GM21360 (cell line): ENCODE results near the gene HRK.

ENCODE experiments used
- ATAC-seq: cut with Tn5 transposase; IDR thresholded peaks from one replicate; pipeline ENCODE4 v1.9.1; 2021; ENCODE audit warnings: mild to moderate bottlenecking, moderate library complexity; ENCODE audit not compliant: unreplicated experiment

The HRK gene

GRCh38 chr12:116870306-116870705 is 10.9 kb downstream of the HRK start:
- no peak for ATAC-seq

- ATAC-seq: no peak
Observed at GRCh38 chr12:116867523-116867922, 13.7 kb downstream of the HRK start.

- no peak for ATAC-seq
Observed at GRCh38 chr12:116864371-116865160, 16.7 kb downstream of the HRK start.

GRCh38 chr12:116863275-116863767 is 17.9 kb downstream of the HRK start:
- no peak for ATAC-seq

GRCh38 chr12:116862167-116862566 is 19.1 kb downstream of the HRK start:
- ATAC-seq: no peak

- no peak for ATAC-seq
Observed at GRCh38 chr12:116861320-116861719, 19.9 kb downstream of the HRK start.

- ATAC-seq: no peak
Observed at GRCh38 chr12:116860263-116860662, 21.0 kb downstream of the HRK start.

GRCh38 chr12:116859079-116859478 is 22.2 kb downstream of the HRK start:
- ATAC-seq: no peak

- ATAC-seq: no peak
Observed at GRCh38 chr12:116856729-116857128, 24.5 kb downstream of the HRK start.

GRCh38 chr12:116855744-116856470 is 25.3 kb downstream of the HRK start:
- no peak for ATAC-seq

- ATAC-seq: no peak
Observed at GRCh38 chr12:116853507-116853906, 27.7 kb downstream of the HRK start.

GRCh38 chr12:116852303-116852702 is 28.9 kb downstream of the HRK start:
- no peak for ATAC-seq

GRCh38 chr12:116849216-116849615 is 32.0 kb downstream of the HRK start:
- ATAC-seq: no peak

- no peak for ATAC-seq
Observed at GRCh38 chr12:116843085-116843484, 38.2 kb downstream of the HRK start.

- ATAC-seq: no peak
Observed at GRCh38 chr12:116839287-116839830, 41.9 kb downstream of the HRK start.

- no peak for ATAC-seq
Observed at GRCh38 chr12:116838365-116838764, 42.9 kb downstream of the HRK start.

- ATAC-seq: no peak
Observed at GRCh38 chr12:116837097-116837496, 44.1 kb downstream of the HRK start.

GRCh38 chr12:116835484-116835883 is 45.8 kb downstream of the HRK start:
- ATAC-seq: no peak

- no peak for ATAC-seq
Observed at GRCh38 chr12:116833474-116833873, 47.8 kb downstream of the HRK start.

- ATAC-seq: no peak
Observed at GRCh38 chr12:116832353-116832752, 48.9 kb downstream of the HRK start.

- no peak for ATAC-seq
Observed at GRCh38 chr12:116827432-116827831, 53.8 kb downstream of the HRK start.

- no peak for ATAC-seq
Observed at GRCh38 chr12:116821291-116821690, 60.0 kb downstream of the HRK start.
